GM10266 (cell line): ENCODE data around the gene DTNBP1.

Experiments
- DNase-seq: peaks from one replicate; pipeline ENCODE4 v3.0.0; 2012; ENCODE audit errors: extremely low spot score
- TF ChIP-seq, protein P1 (sequence below): IDR thresholded peaks from 2 replicates; pipeline ENCODE4 v1.5.1; 2012; ENCODE audit warnings: mild to moderate bottlenecking, low read depth; ENCODE audit not compliant: control insufficient read depth, insufficient read depth; ENCODE audit errors: missing control alignments

The DTNBP1 gene

DNA sequence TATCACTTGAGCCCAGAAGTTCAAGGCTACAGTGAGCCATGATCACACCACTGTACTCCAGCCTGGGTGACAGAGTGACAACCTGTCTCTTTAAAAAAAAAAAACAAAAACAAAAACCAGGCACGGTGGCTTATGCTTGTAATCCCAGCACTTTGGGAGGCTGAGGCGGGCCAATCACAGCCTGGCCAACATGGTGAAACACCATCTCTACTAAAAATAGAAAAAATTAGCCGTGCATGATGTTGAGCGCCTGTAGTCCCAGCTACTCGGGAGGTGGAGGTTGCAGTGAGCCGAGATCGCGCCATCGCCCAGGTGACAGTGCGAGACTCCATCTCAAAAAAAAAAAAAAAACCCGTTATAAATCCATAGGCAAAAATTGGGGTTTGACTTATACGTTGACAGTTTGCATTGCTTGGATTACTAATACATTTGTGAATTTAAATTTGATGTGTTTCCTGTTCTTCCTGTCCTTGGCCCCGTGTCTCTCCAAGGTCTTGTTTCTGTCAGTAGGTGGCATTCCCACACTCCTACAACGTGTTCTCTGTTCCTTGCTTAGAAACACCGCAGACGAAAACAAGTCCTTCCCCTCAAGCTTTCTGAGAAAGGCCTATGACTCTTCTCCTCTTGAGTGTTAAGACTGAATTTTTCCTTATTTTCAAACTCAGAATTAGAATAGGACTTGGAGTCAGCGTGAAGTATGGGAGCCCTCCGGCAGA, 147.0 kb downstream of the DTNBP1 start:
- no peak for DNase-seq
- TF ChIP-seq, protein P1, sequence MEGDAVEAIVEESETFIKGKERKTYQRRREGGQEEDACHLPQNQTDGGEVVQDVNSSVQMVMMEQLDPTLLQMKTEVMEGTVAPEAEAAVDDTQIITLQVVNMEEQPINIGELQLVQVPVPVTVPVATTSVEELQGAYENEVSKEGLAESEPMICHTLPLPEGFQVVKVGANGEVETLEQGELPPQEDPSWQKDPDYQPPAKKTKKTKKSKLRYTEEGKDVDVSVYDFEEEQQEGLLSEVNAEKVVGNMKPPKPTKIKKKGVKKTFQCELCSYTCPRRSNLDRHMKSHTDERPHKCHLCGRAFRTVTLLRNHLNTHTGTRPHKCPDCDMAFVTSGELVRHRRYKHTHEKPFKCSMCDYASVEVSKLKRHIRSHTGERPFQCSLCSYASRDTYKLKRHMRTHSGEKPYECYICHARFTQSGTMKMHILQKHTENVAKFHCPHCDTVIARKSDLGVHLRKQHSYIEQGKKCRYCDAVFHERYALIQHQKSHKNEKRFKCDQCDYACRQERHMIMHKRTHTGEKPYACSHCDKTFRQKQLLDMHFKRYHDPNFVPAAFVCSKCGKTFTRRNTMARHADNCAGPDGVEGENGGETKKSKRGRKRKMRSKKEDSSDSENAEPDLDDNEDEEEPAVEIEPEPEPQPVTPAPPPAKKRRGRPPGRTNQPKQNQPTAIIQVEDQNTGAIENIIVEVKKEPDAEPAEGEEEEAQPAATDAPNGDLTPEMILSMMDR, result no peak

DNA sequence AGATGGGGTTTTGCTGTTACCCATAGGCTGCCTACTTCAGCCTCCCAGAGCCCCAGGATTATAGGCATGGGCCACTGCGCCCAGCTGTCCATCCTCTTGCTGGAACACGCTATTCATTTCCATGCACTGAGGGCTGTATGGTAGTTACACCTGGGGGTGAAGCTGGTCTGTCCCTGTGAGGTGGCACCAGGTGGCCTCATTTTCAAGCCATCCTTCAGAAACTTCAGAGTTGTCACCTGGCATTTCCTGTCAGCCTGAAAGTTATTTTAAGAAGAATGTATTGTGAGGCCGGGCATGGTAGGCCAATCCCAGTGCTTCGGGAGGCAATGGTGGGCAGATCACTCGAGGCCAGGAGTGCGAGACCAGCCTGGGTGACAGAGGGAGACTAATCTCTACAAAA, 147.6 kb downstream of the DTNBP1 start:
- TF ChIP-seq, protein P1, result no peak
- DNase-seq, result no peak

DNA sequence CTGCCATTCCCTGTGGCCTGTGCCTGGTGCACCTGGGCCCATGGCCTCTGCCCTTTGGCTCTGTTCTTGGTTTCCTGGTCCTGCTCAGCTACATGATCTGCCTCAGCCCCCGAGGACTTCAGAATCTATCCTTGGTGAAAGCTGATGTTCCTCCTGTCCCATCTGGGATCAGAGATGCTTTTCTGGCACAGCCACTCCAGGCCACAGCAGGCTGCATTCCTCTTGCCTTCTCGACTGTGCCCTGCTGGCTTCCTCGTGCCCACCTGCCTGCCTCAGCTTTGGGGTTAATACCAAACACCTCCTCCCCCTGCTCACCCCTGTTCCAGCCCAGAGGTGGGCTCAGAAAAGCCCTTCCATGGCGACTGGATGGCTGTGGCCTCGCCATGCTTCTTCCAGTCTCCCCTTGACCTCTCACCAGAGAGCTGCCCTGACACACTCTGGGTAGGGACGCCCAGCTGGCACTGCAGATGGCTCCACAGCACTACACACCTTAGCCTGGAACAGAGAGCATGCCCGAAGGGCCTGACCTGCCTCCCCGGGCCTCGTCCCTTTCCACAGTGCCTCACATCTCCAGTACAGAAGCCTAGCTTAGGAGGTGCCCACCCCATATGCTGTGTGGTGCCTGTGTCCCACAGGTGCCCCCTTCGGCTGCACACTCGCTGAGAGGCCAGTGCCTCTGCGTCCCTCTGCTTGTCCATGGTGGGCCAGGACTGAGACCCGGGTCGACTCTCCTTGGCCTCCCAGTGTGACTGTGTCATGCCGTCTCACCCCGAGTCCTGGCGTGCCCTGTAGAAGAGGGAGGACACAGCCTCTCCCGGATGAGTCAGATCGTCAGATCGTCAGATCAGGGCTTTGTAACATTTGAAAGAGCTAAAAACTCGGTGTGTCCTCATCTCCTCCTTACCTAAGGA, 148.8 kb downstream of the DTNBP1 start:
- TF ChIP-seq, protein P1, result no peak
- no peak for DNase-seq

DNA sequence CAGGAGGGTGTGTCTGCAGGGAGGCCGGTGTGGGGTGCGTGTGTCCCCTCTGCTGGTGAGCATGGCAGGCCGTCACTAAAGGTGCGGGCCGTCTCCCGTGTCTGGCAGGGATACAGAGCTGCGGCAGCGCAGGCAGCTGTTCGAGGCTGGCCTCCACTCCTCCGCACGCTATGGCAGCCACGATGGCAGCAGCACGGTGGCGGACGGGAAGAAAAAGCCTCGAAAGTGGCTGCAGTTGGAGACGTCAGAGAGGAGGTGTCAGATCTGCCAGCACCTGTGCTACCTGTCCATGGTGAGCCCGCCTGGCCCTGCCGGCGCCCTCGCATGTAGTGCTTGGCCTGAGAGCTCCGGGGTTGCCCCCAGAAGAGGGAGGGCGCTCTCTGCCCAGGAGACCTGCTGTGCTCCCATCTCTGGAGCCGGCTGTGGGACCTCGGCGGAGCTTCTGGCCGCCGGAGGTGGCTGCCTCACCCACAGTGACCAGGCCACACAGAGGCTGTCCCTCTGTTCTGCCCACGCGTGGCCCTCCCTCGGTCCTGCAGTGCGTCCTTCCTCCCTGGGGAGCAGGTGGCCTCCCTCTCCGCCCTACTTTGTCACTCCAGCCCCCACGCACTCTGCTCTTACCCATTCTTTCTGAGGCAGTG, 149.6 kb downstream of the DTNBP1 start:
- DNase-seq, result no peak
- TF ChIP-seq, protein P1, result no peak

DNA sequence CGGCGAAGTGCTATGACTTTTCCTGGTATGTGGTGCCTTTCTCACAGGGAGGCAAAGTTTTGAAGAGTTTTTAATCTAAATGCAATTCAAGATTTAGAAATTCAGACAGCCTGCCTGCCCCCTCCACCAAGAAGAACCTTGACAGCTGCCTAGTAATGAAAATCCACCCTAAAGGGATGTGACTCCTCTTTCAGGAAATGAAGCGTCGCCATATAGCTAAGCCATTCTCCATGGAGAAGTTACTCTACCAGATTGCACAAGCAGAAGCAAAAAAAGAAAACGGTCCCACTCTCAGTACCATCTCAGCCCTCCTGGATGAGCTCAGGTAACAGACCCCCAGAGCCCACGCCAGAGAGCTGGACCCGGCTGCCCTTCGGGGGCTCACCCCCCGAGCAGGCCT, 150.1 kb downstream of the DTNBP1 start:
- TF ChIP-seq, protein P1, result no peak
- no peak for DNase-seq

DNA sequence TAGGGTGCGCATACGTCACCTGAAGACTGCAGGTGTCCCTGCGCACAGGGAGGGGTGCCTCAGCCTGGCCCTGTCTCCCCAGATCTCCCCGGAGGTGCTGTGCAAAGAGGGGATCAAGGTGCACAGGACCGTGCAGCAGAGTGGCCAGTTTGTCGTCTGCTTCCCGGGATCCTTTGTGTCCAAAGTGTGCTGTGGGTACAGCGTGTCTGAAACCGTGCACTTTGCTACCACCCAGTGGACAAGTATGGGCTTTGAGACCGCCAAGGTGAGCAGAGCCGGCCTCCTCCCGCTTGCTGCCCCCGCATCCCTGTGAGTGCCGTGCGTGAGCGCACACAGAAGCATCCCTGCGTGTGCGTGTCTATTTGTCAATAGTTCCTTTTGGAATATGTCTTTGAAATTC, 150.7 kb downstream of the DTNBP1 start:
- DNase-seq, result no peak
- TF ChIP-seq, protein P1, result no peak
